Measurements from ENCODE around the gene DNAH2. TPM values are rescaled to one million over a fixed set of nuclear protein-coding genes. Genes with fewer than 3 reads are reported as not detected.
A peak's percentile ranks its signal among the peaks of the same experiment; 100 is the strongest.

DNAH2 gene
- total and polyA plus RNA-seq, 2 experiments from 2014 or later = 0.38 TPM; not detected in 1

GRCh38 chr17:7742729-7743128, 25.2 kb downstream of the DNAH2 start:
- no peaks in the 10 kb centered on the region for H3K36me3 Mint-ChIP-seq (ENCODE audit: low read depth)
- Histone ChIP-seq H3K27ac (ENCODE audit: low read depth) (no peak overlapping the region), H2AFZ (no peak overlapping the region; the same call in 1 of the 2 replicates), H3K4me1 (ENCODE audit: insufficient read depth) (no peaks in the 10 kb centered on the region), H3K79me2 (replicated peaks; ENCODE audit: insufficient read depth) (no peaks in the 10 kb centered on the region), H3K27me3 (ENCODE audit: insufficient read depth) (no peaks in the 10 kb centered on the region), H4K20me1 (replicated peaks; ENCODE audit: insufficient read depth) (no peaks in the 10 kb centered on the region), H3K4me3 (no peak overlapping the region), H3K4me2 (no peak overlapping the region), H3F3A (replicated peaks; ENCODE audit: low read depth) (no peaks in the 10 kb centered on the region), H3K36me3 (ENCODE audit: insufficient read depth) (no peaks in the 10 kb centered on the region), H3K9me2 (ENCODE audit: insufficient read depth) (no peaks in the 10 kb centered on the region)
- H3K27me3 Mint-ChIP-seq (ENCODE audit: insufficient read depth, low read depth, poor library complexity) = peaks cover 10% of the 10 kb centered on the region
- TF ChIP-seq ETS1 (IDR thresholded peaks at IDR 0.05) = no peak
- H3K4me3 Mint-ChIP-seq = no peak overlapping the region; the same call in 2 of the 3 replicates
- H3K4me1 Mint-ChIP-seq = no peaks in the 10 kb centered on the region
- H3K9me3 Mint-ChIP-seq = no peaks in the 10 kb centered on the region
- H3K27ac Mint-ChIP-seq = no peak overlapping the region
- DNase-seq (ENCODE audit: low spot score) = no peak
- no peak for ATAC-seq

- Mint-ChIP-seq H3K36me3 (ENCODE audit: low read depth) (no peaks in the 10 kb centered on the region), H3K27me3 (ENCODE audit: insufficient read depth, low read depth, poor library complexity) (peaks cover 8% of the 10 kb centered on the region), H3K4me3 (no peak overlapping the region), H3K4me1 (no peaks in the 10 kb centered on the region), H3K9me3 (no peaks in the 10 kb centered on the region), H3K27ac (no peak overlapping the region)
- Histone ChIP-seq H3K4me2 (no peak overlapping the region), H4K20me1 (replicated peaks; ENCODE audit: insufficient read depth) (0 out of 2 replicates have a peak, but pooled peaks cover 1% of the 10 kb centered on the region), H2AFZ (0 out of 2 replicates have a peak overlapping the region, but pooled peaks have one; percentile 66), H3K79me2 (replicated peaks; ENCODE audit: insufficient read depth) (no peaks in the 10 kb centered on the region), H3K4me1 (ENCODE audit: insufficient read depth) (no peaks in the 10 kb centered on the region), H3K9me2 (ENCODE audit: insufficient read depth) (no peaks in the 10 kb centered on the region), H3K4me3 (no peak overlapping the region), H3F3A (replicated peaks; ENCODE audit: low read depth) (no peaks in the 10 kb centered on the region), H3K27ac (ENCODE audit: low read depth) (no peak overlapping the region), H3K27me3 (ENCODE audit: insufficient read depth) (no peaks in the 10 kb centered on the region), H3K36me3 (ENCODE audit: insufficient read depth) (no peaks in the 10 kb centered on the region)
- DNase-seq (ENCODE audit: low spot score) = no peak
- ATAC-seq = no peak
- TF ChIP-seq EZH2phosphoT487 (IDR thresholded peaks at IDR 0.05; ENCODE audit: unreplicated experiment) = no peak
- no peak for TF ChIP-seq CREB1 (CRISPR knock-in tag; IDR thresholded peaks at IDR 0.05; ENCODE audit: low read depth)
- TF ChIP-seq NANOG (IDR thresholded peaks at IDR 0.05; ENCODE audit: borderline replicate concordance) = no peak
- TF ChIP-seq ZNF114 (CRISPR knock-in tag; IDR thresholded peaks at IDR 0.05) = no peak
- no peak for TF ChIP-seq ETS1 (IDR thresholded peaks at IDR 0.05)
- no peak for TF ChIP-seq REST (IDR thresholded peaks at IDR 0.05; ENCODE audit: unreplicated experiment)
- no peak for TF ChIP-seq JUNB (IDR thresholded peaks at IDR 0.05; ENCODE audit: unreplicated experiment)
- TF ChIP-seq POLR2AphosphoS5 (IDR thresholded peaks at IDR 0.05; ENCODE audit: low read depth) = no peak
- TF ChIP-seq ZNF462 (CRISPR knock-in tag; IDR thresholded peaks at IDR 0.05) = no peak
- TF ChIP-seq EZH2 (IDR thresholded peaks at IDR 0.05; ENCODE audit: low read depth, unreplicated experiment) = no peak
Observed at GRCh38 chr17:7744416-7744815, 26.9 kb downstream of the DNAH2 start.

All from GM23338 (cell line).